Cardiac septum (tissue), 1 donor: ENCODE measurements around the gene KDM4D. TPM values are rescaled to one million over a fixed set of nuclear protein-coding genes. Genes with fewer than 3 reads are reported as not detected.
"Not testable (repeated sequence)": the region's sequence is repeated elsewhere in the genome, so short reads cannot be mapped to it uniquely, and the experiment has no call there.

ENCODE experiments used
- DNase-seq: peaks from one replicate; pipeline ENCODE4 v3.0.0-alpha.2; 2020; ENCODE audit warnings: low spot score
- intact Hi-C: fragments of 100-400 bp; cut with DNase I; formaldehyde crosslinking; loops from one replicate; pipeline ENCODE4 v1.14.0; 2022
- long read RNA-seq: library from polyadenylated mRNA; unstranded; transcript quantifications from one replicate; pipeline ENCODE4 v2.0.0, GENCODE V29; 2021
- total RNA-seq: library from RNA; stranded (reverse); fragmentation: NEBNext Ultra II Directional; extraction: Animal tissue kit (Norgen Biotek cat#: 25700); gene quantifications from one replicate; pipeline ENCODE4 v1.2.1, GENCODE V29; 2021
- donor health status: DM: no; HTN: no; CAD: no.

KDM4D gene
- 0.83 TPM for total RNA-seq
- long read RNA-seq, partial matches to known transcripts, result 0 of 2 reads
- long read RNA-seq, other reads (novel, unspliced or antisense), result 0 of 2 reads

DNA sequence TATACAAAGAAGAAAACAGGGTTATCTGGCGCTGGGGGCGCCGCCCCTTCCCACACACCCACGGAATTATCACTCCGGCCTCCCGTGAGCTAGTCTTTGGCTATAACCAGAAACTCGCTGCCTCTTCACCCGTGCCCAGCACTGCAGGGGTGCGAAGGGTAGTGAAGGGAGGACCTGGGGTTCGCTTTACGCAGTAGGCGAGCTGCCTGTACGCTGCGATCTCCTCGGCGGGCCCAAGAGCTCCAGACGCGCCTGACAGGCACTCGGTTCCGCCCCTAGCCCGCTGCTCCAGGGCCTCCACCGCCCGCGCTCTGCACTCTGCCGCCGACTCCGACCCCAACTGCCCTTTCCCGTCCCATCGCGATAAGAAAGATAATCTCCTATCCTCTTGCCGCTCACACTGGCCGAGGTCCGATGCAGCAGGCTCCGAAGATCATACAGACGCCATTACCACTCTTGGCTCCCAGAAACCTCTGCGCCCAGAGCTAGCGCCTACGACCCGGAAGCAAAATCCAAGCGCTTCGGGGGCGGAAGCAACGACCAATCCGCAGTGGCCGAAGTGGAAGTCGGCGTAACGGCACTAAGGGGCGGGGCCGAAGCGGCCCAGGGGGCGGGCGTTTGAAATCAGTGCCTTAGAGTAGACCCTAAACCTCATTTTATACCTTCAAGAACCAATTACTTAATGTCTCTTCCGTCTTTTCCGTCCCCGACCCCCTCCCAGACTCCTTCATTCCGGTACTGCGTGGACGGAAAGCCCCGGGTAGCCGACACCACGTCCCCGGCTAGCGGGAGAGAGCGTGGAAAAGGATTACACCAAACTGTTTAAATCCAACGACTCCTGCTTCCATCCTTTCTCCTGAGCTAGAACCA, at the start of gene KDM4D, which contains the start of gene CWC15:
Gene KDM4D, plus strand, starts transcription at position 611 of the 870 bp plus-strand sequence. CDS start 23,664 bp downstream, outside the sequence.
Gene CWC15, minus strand, starts transcription at position 458 of the 870 bp plus-strand sequence. CDS start 1,371 bp downstream, outside the sequence.
- intact Hi-C loops, result loop anchor here (10.0 kb wide), 2 partner anchors 91 to 171 kb away; partner anchors contain the start of gene SRSF8
- DNase-seq, result peak; percentile 98

DNA sequence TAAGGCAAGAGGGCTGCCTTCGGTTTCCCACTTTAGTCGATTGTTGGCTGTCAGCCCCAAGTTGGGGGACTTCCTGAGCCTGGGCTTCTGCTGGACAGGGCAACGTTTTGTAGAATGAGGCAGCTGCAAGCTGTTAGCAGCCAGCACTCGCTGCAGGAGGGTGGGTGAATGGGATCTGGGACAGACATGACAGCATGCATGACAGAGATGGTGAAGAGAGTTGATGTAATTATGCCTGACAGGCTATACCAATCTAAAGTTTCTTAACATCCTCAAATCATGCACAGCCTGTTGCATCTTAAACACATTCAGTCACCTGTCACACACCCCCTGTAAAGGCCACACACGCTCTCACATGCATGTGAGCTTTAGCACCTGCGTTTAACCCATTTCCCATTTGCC, 49.3 kb upstream of the KDM4D start:
- DNase-seq, result no peak
- intact Hi-C loops, result no loop called here

GRCh38 chr11:94924612-94925011, 48.9 kb upstream of the KDM4D start:
- no peak for DNase-seq
- intact Hi-C loops, result loop anchor here (5.0 kb wide), 1 partner anchor 52 kb away; no protein-coding TSS in a partner anchor

- intact Hi-C loops, result loop anchor here (5.0 kb wide), 1 partner anchor 53 kb away; no protein-coding TSS in a partner anchor
- DNase-seq, result no peak
Measured at GRCh38 chr11:94925422-94926270, 47.9 kb upstream of the KDM4D start.

DNA sequence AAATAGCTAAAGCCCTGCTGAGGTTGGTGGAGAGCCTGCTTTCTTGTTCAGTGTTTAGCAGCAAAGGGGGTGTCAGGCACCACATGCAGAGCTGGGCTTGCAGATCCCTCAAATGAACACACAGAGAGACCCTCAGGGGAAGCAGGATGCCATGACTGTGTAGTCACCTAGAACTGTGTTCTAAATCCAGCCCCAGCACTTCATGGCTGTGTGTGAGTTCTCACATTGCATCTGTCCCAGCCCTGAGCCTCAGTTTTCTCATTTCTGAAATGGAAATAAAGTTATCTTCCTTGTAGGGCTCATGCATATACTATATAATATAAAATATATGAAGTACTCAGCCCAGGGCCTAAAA, 47.3 kb upstream of the KDM4D start:
- DNase-seq, result no peak
- intact Hi-C loops, result loop anchor here (5.0 kb wide), 1 partner anchor 54 kb away; no protein-coding TSS in a partner anchor

DNA sequence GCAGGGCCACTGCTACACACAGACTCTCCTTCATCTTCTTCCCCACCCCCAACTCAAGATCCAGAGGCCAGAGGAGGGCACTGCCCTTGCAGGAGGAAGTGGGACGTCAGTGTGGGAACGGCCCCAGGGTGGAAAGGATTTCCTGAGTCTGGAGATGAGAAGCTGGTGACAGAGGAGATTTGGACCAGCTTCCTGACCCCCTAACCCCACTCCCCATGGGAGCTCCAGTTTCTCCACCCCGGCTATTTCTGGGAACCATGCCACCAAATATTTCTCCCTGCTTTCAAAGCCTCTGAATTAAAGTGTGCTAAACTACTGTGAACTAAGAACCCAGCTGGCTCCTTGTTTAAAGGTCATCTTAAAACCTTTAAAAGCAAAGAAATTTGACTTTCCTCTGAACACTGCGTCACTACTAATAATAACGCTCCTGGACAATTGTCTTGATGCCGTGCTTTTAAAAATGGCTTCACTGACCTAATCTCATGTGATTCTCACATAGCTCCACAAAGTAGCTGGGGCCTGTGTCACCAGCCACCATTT, 46.7 kb upstream of the KDM4D start:
- intact Hi-C loops, result loop anchor here (5.0 kb wide), 1 partner anchor 54 kb away; no protein-coding TSS in a partner anchor
- peak; percentile 89 for DNase-seq

DNA sequence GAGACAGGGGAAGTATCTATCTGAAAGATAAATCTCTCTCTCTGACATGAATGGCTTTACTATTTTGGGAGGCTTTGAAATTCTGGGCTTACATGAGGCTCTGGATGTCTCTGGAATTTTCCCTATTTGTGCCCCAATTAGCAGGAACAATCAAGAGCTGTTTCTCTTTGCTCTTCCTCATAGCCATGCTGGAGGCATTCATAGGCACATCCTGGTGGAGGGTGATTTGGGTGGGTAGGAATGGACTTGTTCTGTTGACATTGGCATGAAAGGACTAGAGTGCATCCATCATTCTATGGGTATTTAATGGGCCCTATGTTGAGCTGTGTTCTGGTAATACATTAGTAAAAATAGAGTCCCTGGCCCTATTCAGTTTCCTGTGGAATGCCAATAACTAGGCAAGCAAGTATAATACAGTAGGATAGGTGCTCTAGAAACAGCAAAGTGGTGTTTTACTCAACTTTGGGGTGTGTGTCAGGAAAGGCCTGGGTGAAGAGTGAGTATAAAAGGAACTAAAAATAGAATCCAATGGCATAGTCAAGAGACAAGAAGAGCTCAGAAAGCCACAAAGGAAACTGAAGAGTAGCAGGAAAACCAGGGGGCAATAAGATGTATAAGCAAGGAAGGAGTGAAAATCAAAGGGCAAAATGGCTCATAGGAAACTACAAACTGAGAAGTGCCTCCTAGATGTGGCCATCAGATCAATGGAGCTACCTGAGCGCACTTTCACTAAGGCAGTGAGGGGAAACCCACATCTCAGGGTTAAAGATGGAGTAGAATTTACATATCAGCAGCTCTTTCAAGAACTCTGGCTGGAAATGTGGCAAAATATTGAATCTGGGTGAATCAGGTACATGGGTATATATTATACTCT, 45.2 kb upstream of the KDM4D start:
- no peak for DNase-seq
- intact Hi-C loops, result loop anchor here (5.0 kb wide), 1 partner anchor 56 kb away; no protein-coding TSS in a partner anchor

GRCh38 chr11:94932072-94932471, 41.4 kb upstream of the KDM4D start:
- intact Hi-C loops, DNase-seq: not testable (repeated sequence)

DNA sequence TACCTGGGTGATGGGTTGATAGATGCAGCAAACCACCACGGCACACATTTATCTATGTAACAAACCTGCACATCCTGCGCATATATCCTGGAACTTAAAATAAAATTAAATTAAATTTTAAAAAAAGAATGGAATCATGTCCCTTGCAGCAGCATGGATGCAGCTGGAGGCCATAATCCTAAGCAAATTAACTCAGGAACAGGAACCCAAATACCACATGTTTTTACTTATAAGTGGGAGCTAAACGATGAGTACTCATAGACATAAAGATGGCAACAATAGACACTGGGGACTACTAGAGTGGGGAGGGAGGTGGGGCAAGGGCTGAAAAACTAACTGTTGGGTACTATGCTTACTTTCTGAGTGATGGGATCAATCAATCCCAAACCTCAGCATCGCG, 41.0 kb upstream of the KDM4D start:
- DNase-seq, result no peak
- intact Hi-C loops, result no loop called here

GRCh38 chr11:94933223-94934130, 40.0 kb upstream of the KDM4D start:
- intact Hi-C loops, result no loop called here

DNA sequence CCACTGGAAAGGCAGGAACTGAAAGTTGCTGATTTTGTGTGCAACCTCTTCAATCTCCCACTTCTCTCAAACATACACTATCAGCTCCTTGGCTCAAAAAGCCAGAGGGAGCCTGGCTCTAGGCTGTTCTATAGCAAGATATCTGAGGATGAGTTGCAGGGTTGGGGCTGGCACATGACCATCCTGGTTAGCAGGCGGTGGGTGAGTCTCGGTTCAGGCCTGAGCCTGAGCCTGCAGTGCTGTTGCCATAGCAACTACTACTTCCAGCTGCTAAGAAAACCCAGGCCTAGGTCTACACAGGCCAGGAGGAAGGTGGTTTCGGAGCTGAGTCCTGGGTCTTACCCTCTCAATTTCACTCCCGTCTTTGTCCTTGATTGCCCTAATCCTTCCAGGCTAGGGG, 39.1 kb upstream of the KDM4D start:
- intact Hi-C loops, result no loop called here
- no peak for DNase-seq

More at GRCh38 chr11:94933223-94934130, 40.0 kb upstream of the KDM4D start:
- no peak for DNase-seq

GRCh38 chr11:94934846-94935245, 38.7 kb upstream of the KDM4D start:
- DNase-seq, result no peak
- intact Hi-C loops, result no loop called here

DNA sequence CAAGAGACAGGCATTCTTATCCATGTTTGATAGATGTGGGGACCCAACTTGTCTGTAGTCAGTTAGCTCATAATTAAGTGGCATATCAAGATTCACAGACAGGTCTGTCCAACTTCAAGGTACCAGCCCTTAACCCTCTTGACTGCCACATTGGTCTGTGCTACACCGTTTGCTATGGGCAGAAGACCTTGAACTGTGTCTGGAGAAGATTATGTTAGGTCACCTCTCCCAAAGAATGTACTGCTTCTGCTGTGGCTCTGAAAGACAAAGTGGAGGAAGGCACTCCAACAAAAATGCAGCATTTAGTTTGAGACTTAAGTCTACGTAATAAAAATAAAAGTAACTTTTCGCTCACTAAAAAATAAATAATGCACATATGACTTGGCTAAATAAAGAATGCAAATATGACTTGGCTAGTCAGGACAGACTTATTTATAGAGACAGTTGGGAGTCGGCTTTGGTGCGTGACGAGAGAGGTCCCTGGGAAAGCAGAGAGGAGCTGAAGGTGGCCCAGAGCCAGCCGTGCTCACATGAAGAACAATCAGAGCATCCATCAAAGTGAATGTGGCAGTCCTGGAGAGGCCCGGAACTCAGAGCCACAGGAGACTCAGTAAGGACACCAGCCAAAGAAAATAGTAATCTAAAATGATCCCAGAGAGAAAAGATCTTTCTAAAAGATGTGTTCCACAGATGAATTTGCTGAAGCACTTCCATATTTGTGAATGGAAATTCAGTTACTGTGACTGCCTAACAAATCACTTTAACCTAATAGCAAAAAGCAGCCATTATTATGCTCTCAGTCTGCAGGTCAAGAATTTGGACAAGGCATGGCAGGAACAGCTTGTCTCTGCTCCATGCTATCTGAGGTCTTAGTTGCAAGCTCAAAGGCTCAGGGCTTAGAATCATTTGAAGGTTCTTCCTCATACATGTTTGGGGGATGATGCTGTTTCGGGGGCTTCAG, 35.1 kb upstream of the KDM4D start:
- intact Hi-C loops, result no loop called here

DNA sequence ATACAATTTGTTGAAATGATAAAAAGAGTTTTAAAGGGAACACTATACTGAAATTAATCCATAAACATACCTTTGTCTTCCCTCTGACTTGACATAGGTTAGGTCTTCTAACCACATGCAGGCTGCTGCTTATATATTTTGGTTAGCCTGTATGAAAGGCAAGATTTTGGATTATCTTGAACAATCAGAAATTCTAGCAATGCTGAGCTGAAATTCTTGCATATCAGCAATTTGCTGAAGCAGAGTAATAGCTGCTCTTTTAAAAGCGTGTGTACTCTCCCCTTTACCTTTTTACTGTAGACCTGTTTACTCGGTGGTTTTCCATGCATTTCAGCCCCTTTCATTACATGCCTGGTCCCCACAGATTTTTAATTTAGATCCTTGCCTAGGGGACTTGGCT, 34.2 kb upstream of the KDM4D start:
- intact Hi-C loops, result no loop called here
- no peak for DNase-seq

More for the DNA sequence above, 35.1 kb upstream of the KDM4D start:
- DNase-seq, result peak; percentile 89

GRCh38 chr11:94941131-94941530, 32.4 kb upstream of the KDM4D start:
- intact Hi-C loops, result no loop called here
- no peak for DNase-seq

DNA sequence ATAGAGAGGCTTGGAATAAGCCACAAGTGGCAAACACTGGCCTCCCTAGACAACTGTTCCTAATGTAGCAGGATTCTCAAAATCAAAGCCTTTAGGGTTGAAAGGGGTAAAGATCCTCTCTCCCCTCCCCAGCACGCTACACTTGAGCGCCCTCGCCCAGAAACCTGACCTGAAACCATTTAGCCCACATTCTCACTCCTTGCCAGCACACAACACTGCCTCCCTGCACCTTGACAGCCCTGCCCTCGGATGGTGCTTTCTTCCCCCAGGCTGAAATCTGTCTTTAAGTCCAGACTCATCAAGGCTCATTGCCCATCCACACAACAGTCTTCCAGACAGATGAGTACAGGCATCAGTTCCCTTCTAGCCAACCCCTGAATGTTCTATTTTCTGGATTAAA, 26.7 kb upstream of the KDM4D start:
- intact Hi-C loops, result no loop called here
- DNase-seq, result no peak
